Esophagus squamous epithelium (tissue), 5 donors: ENCODE measurements around the gene OR2C3. TPM values are rescaled to one million over a fixed set of nuclear protein-coding genes. Genes with fewer than 3 reads are reported as not detected.

Experiments used
- DNase-seq: peaks from one replicate; lab custom pipeline; 2025; lab: John Stamatoyannopoulos, UW
- H3K27ac ChIP-seq, 4 donors: fragments of 200-600 bp; sonication (generic); one replicate each; pipeline ENCODE4 v1.5.1; 2016 to 2019; ENCODE audit warnings: mild to moderate bottlenecking in 1 of 4
- H3K27me3 ChIP-seq, 4 donors: fragments of 200-600 bp; sonication (generic); 1 replicate in 3 of 4; 2 replicates in 1 of 4; pipeline versions ENCODE4 v1.5.1 to v1.6.0; 2017 to 2021; ENCODE audit warnings: antibody characterized with exemption in 1 of 4
- H3K36me3 ChIP-seq, 3 donors: fragments of 200-600 bp; sonication (generic); one replicate each; pipeline ENCODE4 v1.5.1; 2016 to 2019
- H3K4me1 ChIP-seq, 3 donors: fragments of 200-600 bp; sonication (generic); one replicate each; pipeline ENCODE4 v1.5.1; 2017 to 2019
- H3K4me3 ChIP-seq, 4 donors: fragments of 200-600 bp; sonication (generic); 1 replicate in 3 of 4; 2 replicates in 1 of 4; pipeline ENCODE4 v1.5.1; 2016 to 2019; ENCODE audit warnings: mild to moderate bottlenecking in 2 of 4, moderate library complexity in 1 of 4
- H3K9me3 ChIP-seq, 3 donors: fragments of 200-600 bp; sonication (generic); one replicate each; pipeline ENCODE4 v1.5.1; 2016 to 2019
- CTCF ChIP-seq, 6 experiments: fragments of 450-650 bp in 4 of 6; fragments of 200-600 bp in 2 of 6; sonication (generic) in 2 of 6; IDR thresholded peaks; one replicate each; pipeline ENCODE4 v1.5.1; 2016 to 2019; ENCODE audit warnings: antibody characterized with exemption in 6 of 6, mild to moderate bottlenecking in 4 of 6, moderate library complexity in 4 of 6
- POLR2A ChIP-seq, 4 donors: fragments of 450-650 bp; IDR thresholded peaks; one replicate each; pipeline ENCODE4 v1.6.1; 2017; ENCODE audit warnings: antibody characterized with exemption in 4 of 4, mild to moderate bottlenecking in 4 of 4, moderate library complexity in 3 of 4
- WGBS, 2 donors: methylation state at CpG; one replicate each; pipeline ENCODE4 v1.1.5; 2018; 5-methylcytosine and 5-hydroxymethylcytosine counted together
- intact Hi-C: fragments of 100-400 bp; cut with DNase I; formaldehyde crosslinking; loops from one replicate; pipeline ENCODE4 v1.15.0; 2022
- total RNA-seq, 4 donors: library from RNA; depleted of rRNA; stranded (reverse); fragments of >200 nt; gene quantifications; one replicate each; pipeline ENCODE4 v1.1.0, GENCODE V29; 2016
- donor health status: DM: yes; HTN: yes; CAD: no.

OR2C3 gene
- total RNA-seq, 4 donors from 2014 or later = not detected

GRCh38 chr1:247475793-247476192, 60.4 kb downstream of the OR2C3 start:
- Histone ChIP-seq H3K27ac (no peak overlapping the region), H3K4me3 (no peak overlapping the region), H3K9me3 (no peaks in the 10 kb centered on the region), H3K36me3 (no peaks in the 10 kb centered on the region), H3K27me3 (no peaks in the 10 kb centered on the region), H3K4me1 (no peaks in the 10 kb centered on the region)
- DNase-seq = no peak
- WGBS, 2 donors = 82 to 95% methylated on average over 2 of the region's 2 CpGs
- TF ChIP-seq POLR2A (IDR thresholded peaks at IDR 0.05) = no peak
- TF ChIP-seq CTCF (IDR thresholded peaks at IDR 0.05) = no peak
- intact Hi-C loops = no loop called here

Other genes with a start within 250 kb of the OR2C3 start
- gene ZNF496, start 204.6 kb downstream of the OR2C3 start, total RNA-seq = 10 to 100 TPM in 1 of 4 donors, 1 to 10 TPM in 3; 8.9 to 21.2 (median 9.5) TPM
- 1 to 10 TPM in 3 of 4 donors, under 1 TPM in 1; 0.57 to 2.3 (median 1.8) TPM for gene NLRP3, start 120.3 kb downstream of the OR2C3 start, total RNA-seq
- gene OR2B11, start 78.3 kb downstream of the OR2C3 start, total RNA-seq = not detected
- gene GCSAML, start 12.7 kb upstream of the OR2C3 start, total RNA-seq = 1 to 10 TPM in 1 of 4 donors, under 1 TPM in 1, not detected in 2; 0.88 to 1.7 TPM
- gene OR2G2, start 51.9 kb upstream of the OR2C3 start, total RNA-seq = not detected
- gene OR2G3, start 69.1 kb upstream of the OR2C3 start, total RNA-seq = not detected
- gene OR13G1, start 143.3 kb upstream of the OR2C3 start, total RNA-seq = not detected
- gene OR6F1, start 180.2 kb upstream of the OR2C3 start, total RNA-seq = not detected
- not detected for gene OR14K1, start 202.2 kb upstream of the OR2C3 start, total RNA-seq
- not detected for gene OR14A2, start 211.7 kb upstream of the OR2C3 start, total RNA-seq
- not detected for gene OR1C1, start 224.1 kb upstream of the OR2C3 start, total RNA-seq